HG02798 (cell line): ENCODE results near the gene CRIP3.

ENCODE experiments used
- ATAC-seq: cut with Tn5 transposase; IDR thresholded peaks from one replicate; pipeline ENCODE4 v1.9.1; 2021; ENCODE audit warnings: mild to moderate bottlenecking; ENCODE audit not compliant: unreplicated experiment, poor library complexity

CRIP3 gene

GRCh38 chr6:43258180-43258579 lies 50.4 kb downstream of the CRIP3 start:
- no peak for ATAC-seq

GRCh38 chr6:43257367-43258145 lies 51.1 kb downstream of the CRIP3 start:
- ATAC-seq, result no peak

GRCh38 chr6:43256670-43257366 lies 51.8 kb downstream of the CRIP3 start:
- no peak for ATAC-seq
